CD4-positive, alpha-beta T cell (primary cell): ENCODE measurements around the gene SFT2D1. TPM values are rescaled to one million over a fixed set of nuclear protein-coding genes. Genes with fewer than 3 reads are reported as not detected.

Experiments used
- ATAC-seq: fragments of 200-7000 bp; cut with Tn5 transposase; one replicate; pipeline ENCODE4 v1.10.0; 2022; ENCODE audit warnings: mild to moderate bottlenecking; ENCODE audit not compliant: poor library complexity
- CTCF ChIA-PET: fragments of 350-600 bp; sonication (Branson Sonifier 250); formaldehyde crosslinking; loops from one replicate; lab custom pipeline; 2021; ENCODE audit warnings: antibody characterized with exemption, inconsistent platforms; lab: Charles Lee
- POLR2A ChIA-PET: fragments of 350-600 bp; sonication (Branson Sonifier 250); formaldehyde crosslinking; loops from one replicate; lab custom pipeline; 2021; ENCODE audit warnings: antibody characterized with exemption, inconsistent platforms; lab: Charles Lee
- DNase-seq, 14 experiments: peaks; one replicate each; pipeline ENCODE4 v3.0.0-alpha.2; 2013 to 2020; ENCODE audit warnings: mixed read lengths in 2 of 14
- H3K27ac ChIP-seq, 2 donors: one replicate each; pipeline versions ENCODE4 v1.5.1 to v1.7.0; 2013; ENCODE audit warnings: low read length in 2 of 2, low read depth in 1 of 2, mild to moderate bottlenecking in 1 of 2
- H3K27me3 ChIP-seq, 2 experiments: 1 replicate in 1 of 2; 2 replicates in 1 of 2; pipeline versions ENCODE4 v1.6.1 to v1.7.0; 2013; ENCODE audit warnings: low read length in 2 of 2, control low read depth in 1 of 2, mild to moderate bottlenecking in 1 of 2, moderate library complexity in 1 of 2; ENCODE audit not compliant: insufficient read depth in 2 of 2, control insufficient read depth in 1 of 2
- H3K36me3 ChIP-seq: one replicate; pipeline ENCODE4 v1.6.1; 2013; ENCODE audit warnings: low read length, control low read depth; ENCODE audit not compliant: insufficient read depth
- H3K4me1 ChIP-seq: one replicate; pipeline ENCODE4 v1.6.1; 2013; ENCODE audit warnings: low read length, control low read depth; ENCODE audit not compliant: insufficient read depth
- H3K4me3 ChIP-seq: one replicate; pipeline ENCODE4 v1.5.1; 2013; ENCODE audit warnings: mild to moderate bottlenecking, low read length, moderate library complexity
- H3K9me3 ChIP-seq, 2 experiments: 1 replicate in 1 of 2; 2 replicates in 1 of 2; pipeline versions ENCODE4 v1.6.1 to v1.7.0; 2013; ENCODE audit warnings: low read length in 2 of 2, mild to moderate bottlenecking in 2 of 2, control low read depth in 1 of 2, moderate library complexity in 1 of 2; ENCODE audit not compliant: control insufficient read depth in 1 of 2, insufficient read depth in 1 of 2
- H3K27ac Mint-ChIP-seq: one replicate; pipeline ENCODE4 v1.8.0; 2020; ENCODE audit warnings: mixed read lengths
- H3K27me3 Mint-ChIP-seq: one replicate; pipeline ENCODE4 v1.8.0; 2021; ENCODE audit warnings: mixed read lengths
- H3K36me3 Mint-ChIP-seq: one replicate; pipeline ENCODE4 v1.8.0; 2021; ENCODE audit warnings: low read depth, mixed read lengths
- H3K4me1 Mint-ChIP-seq: one replicate; pipeline ENCODE4 v1.8.0; 2021; ENCODE audit warnings: low read depth, mixed read lengths
- H3K4me3 Mint-ChIP-seq: one replicate; pipeline ENCODE4 v1.8.0; 2020; ENCODE audit warnings: mild to moderate bottlenecking, mixed read lengths
- H3K9me3 Mint-ChIP-seq: one replicate; pipeline ENCODE4 v1.8.0; 2020; ENCODE audit warnings: mixed read lengths
- CTCF ChIP-seq: fragments of 200-600 bp; IDR thresholded peaks from one replicate; pipeline ENCODE4 v1.8.0; 2022; ENCODE audit warnings: antibody characterized with exemption, mild to moderate bottlenecking
- intact Hi-C, 2 experiments: fragments of 100-400 bp; cut with DNase I in 1 of 2; cut with micrococcal nuclease in 1 of 2; formaldehyde crosslinking; loops; one replicate each; pipeline versions ENCODE4 v1.15.1 to v1.9.0; 2023 to 2025; cut with DNase I, micrococcal nuclease
- total RNA-seq, 174 experiments: library from RNA in 2 of 174; stranded (reverse) in 2 of 174; gene quantifications; one replicate each; pipeline ENCODE4 v1.2.3 and lab custom pipeline; 2021 to 2026

SFT2D1 gene
- total RNA-seq, 2 experiments from 2014 or later = 10.4 to 12.5 TPM

GRCh38 chr6:166360243-166361076 lies 18.1 kb upstream of the SFT2D1 start:
- Histone ChIP-seq H3K36me3 (peaks cover 22% of the 10 kb centered on the region), H3K27ac (no peak overlapping the region), H3K4me1 (no peaks in the 10 kb centered on the region), H3K27me3 (no peaks in the 10 kb centered on the region), H3K9me3 (no peaks in the 10 kb centered on the region), H3K4me3 (no peak overlapping the region)
- Mint-ChIP-seq H3K27ac (no peak overlapping the region), H3K9me3 (peaks cover 3% of the 10 kb centered on the region), H3K4me3 (no peak overlapping the region), H3K36me3 (peaks cover 26% of the 10 kb centered on the region), H3K27me3 (peaks cover 21% of the 10 kb centered on the region), H3K4me1 (no peaks in the 10 kb centered on the region)
- CTCF ChIA-PET = no interaction called here
- POLR2A ChIA-PET = no interaction called here
- no peak for TF ChIP-seq CTCF
- no peak for ATAC-seq
- intact Hi-C loops = no loop called here
- DNase-seq = no peak

- ATAC-seq (no peak), DNase-seq (no peak)
- ChIA-PET POLR2A (no interaction called here), CTCF (no interaction called here)
- H3K27ac Mint-ChIP-seq = no peak overlapping the region
- H3K4me3 Mint-ChIP-seq = no peak overlapping the region
- no peaks in the 10 kb centered on the region for H3K36me3 Mint-ChIP-seq
- intact Hi-C loops = no loop called here
- H3K9me3 Mint-ChIP-seq = peaks cover 10% of the 10 kb centered on the region
- TF ChIP-seq CTCF = no peak
- Histone ChIP-seq H3K9me3 (no peaks in the 10 kb centered on the region), H3K4me3 (no peak overlapping the region), H3K4me1 (no peaks in the 10 kb centered on the region), H3K36me3 (no peaks in the 10 kb centered on the region), H3K27me3 (peaks cover 0 to 3% of the 10 kb centered on the region in 2 experiments), H3K27ac (no peak overlapping the region)
- no peaks in the 10 kb centered on the region for H3K4me1 Mint-ChIP-seq
- peaks cover 21% of the 10 kb centered on the region for H3K27me3 Mint-ChIP-seq
Observed at GRCh38 chr6:166355552-166355951, 13.2 kb upstream of the SFT2D1 start.

- Mint-ChIP-seq H3K4me1 (no peaks in the 10 kb centered on the region), H3K9me3 (peaks cover 14% of the 10 kb centered on the region), H3K36me3 (no peaks in the 10 kb centered on the region), H3K27ac (no peak overlapping the region), H3K27me3 (peaks cover 21% of the 10 kb centered on the region), H3K4me3 (no peak overlapping the region)
- Histone ChIP-seq H3K4me3 (no peak overlapping the region), H3K27ac (no peak overlapping the region), H3K4me1 (no peaks in the 10 kb centered on the region), H3K36me3 (no peaks in the 10 kb centered on the region), H3K9me3 (no peaks in the 10 kb centered on the region), H3K27me3 (peaks cover 0 to 3% of the 10 kb centered on the region in 2 experiments)
- no peak for TF ChIP-seq CTCF
- DNase-seq (no peak), ATAC-seq (no peak)
- ChIA-PET CTCF (no interaction called here), POLR2A (no interaction called here)
- intact Hi-C loops = no loop called here
Observed at GRCh38 chr6:166354965-166355364, 12.6 kb upstream of the SFT2D1 start.
